ENCODE measurements around the gene CARD19. TPM values are rescaled to one million over a fixed set of nuclear protein-coding genes. Genes with fewer than 3 reads are reported as not detected.
A peak's percentile ranks its signal among the peaks of the same experiment; 100 is the strongest.

CARD19 gene
- total and polyA plus RNA-seq, 7 experiments from 2014 or later = 43.0 to 90.0 (median 59.2) TPM

GRCh38 chr9:93128011-93128714 is 32.1 kb downstream of the CARD19 start:
- peaks cover 0 to 19% (median 13%) of the 10 kb centered on the region in 3 experiments for H3K36me3 ChIP-seq (ENCODE audit: control insufficient read depth in 2 of 3, insufficient read depth in 3 of 3, low read length in 3 of 3)

GRCh38 chr9:93128715-93129224 is 32.8 kb downstream of the CARD19 start:
- Mint-ChIP-seq H3K4me1 (peaks cover 56 to 88% (median 70%) of the 10 kb centered on the region in 7 donors), H3K36me3 (peaks cover 0 to 8% (median 0%) of the 10 kb centered on the region in 5 donors), H3K4me3 (peak overlapping the region in 5 of 10 donors; percentile 4 to 65 (median 12)), H3K27me3 (no peaks in the 10 kb centered on the region), H3K27ac (peak overlapping the region; percentile 41 to 93 (median 82)), H3K9me3 (no peaks in the 10 kb centered on the region)
- no peaks in the 10 kb centered on the region for H3K9me3 ChIP-seq (ENCODE audit: control insufficient read depth in 2 of 3, low read length in 3 of 3)
- POLR2A ChIA-PET = interaction anchor here (0.5 to 1.3 kb wide), 4 partner anchors 9 to 14 kb away, joined by 3 to 5 read pairs (median 3); no protein-coding TSS in a partner anchor
- H3K27me3 ChIP-seq (ENCODE audit: control insufficient read depth in 2 of 2, insufficient read depth in 2 of 2, low read length in 2 of 2) = no peaks in the 10 kb centered on the region
- peaks cover 37 to 73% of the 10 kb centered on the region in 2 donors for H3K4me1 ChIP-seq (ENCODE audit: control insufficient read depth in 2 of 2, insufficient read depth in 2 of 2, low read length in 2 of 2)
- no peak overlapping the region for H3K27ac ChIP-seq (ENCODE audit: low read depth, low read length)
- intact Hi-C loops (cut with micrococcal nuclease) = no loop called here
- no peak overlapping the region for H3K4me3 ChIP-seq (ENCODE audit: low read length)
- H3K36me3 ChIP-seq (ENCODE audit: control insufficient read depth in 2 of 3, insufficient read depth in 3 of 3, low read length in 3 of 3) = peaks cover 0 to 16% (median 13%) of the 10 kb centered on the region in 3 experiments
- DNase-seq (no peak), ATAC-seq (no peak)
- CTCF ChIA-PET = no interaction called here

More at GRCh38 chr9:93128011-93128714, 32.1 kb downstream of the CARD19 start:
- Mint-ChIP-seq H3K27me3 (no peaks in the 10 kb centered on the region), H3K4me3 (peak overlapping the region in 5 of 10 donors; percentile 10 to 76 (median 21)), H3K9me3 (no peaks in the 10 kb centered on the region), H3K27ac (peak overlapping the region; percentile 41 to 93 (median 82)), H3K36me3 (peaks cover 0 to 12% (median 0%) of the 10 kb centered on the region in 5 donors), H3K4me1 (peaks cover 55 to 86% (median 68%) of the 10 kb centered on the region in 7 donors)
- H3K9me3 ChIP-seq (ENCODE audit: control insufficient read depth in 2 of 3, low read length in 3 of 3) = no peaks in the 10 kb centered on the region
- peak overlapping the region; percentile 48 for H3K27ac ChIP-seq (ENCODE audit: low read depth, low read length)
- intact Hi-C loops (cut with micrococcal nuclease) = no loop called here
- H3K4me3 ChIP-seq (ENCODE audit: low read length) = no peak overlapping the region
- H3K4me1 ChIP-seq (ENCODE audit: control insufficient read depth in 2 of 2, insufficient read depth in 2 of 2, low read length in 2 of 2) = peaks cover 36 to 73% of the 10 kb centered on the region in 2 donors
- H3K27me3 ChIP-seq (ENCODE audit: control insufficient read depth in 2 of 2, insufficient read depth in 2 of 2, low read length in 2 of 2) = no peaks in the 10 kb centered on the region
- POLR2A ChIA-PET = interaction anchor here (0.5 to 1.3 kb wide), 3 partner anchors 10 to 14 kb away, joined by 3 to 5 read pairs (median 3); no protein-coding TSS in a partner anchor
- no peak for DNase-seq
- no peak for ATAC-seq
- CTCF ChIA-PET = interaction anchor here (1.1 kb wide), 1 partner anchor 174 kb away, joined by 4 read pairs; no protein-coding TSS in a partner anchor

- peak overlapping the region in 1 of 10 donors; percentile 19 for H3K4me3 Mint-ChIP-seq
- Histone ChIP-seq H3K36me3 (ENCODE audit: control insufficient read depth in 2 of 3, insufficient read depth in 3 of 3, low read length in 3 of 3) (peaks cover 0 to 16% (median 13%) of the 10 kb centered on the region in 3 experiments), H3K4me3 (ENCODE audit: low read length) (no peak overlapping the region), H3K9me3 (ENCODE audit: control insufficient read depth in 2 of 3, low read length in 3 of 3) (no peaks in the 10 kb centered on the region), H3K4me1 (ENCODE audit: control insufficient read depth in 2 of 2, insufficient read depth in 2 of 2, low read length in 2 of 2) (peaks cover 37 to 73% of the 10 kb centered on the region in 2 donors), H3K27me3 (ENCODE audit: control insufficient read depth in 2 of 2, insufficient read depth in 2 of 2, low read length in 2 of 2) (no peaks in the 10 kb centered on the region), H3K27ac (ENCODE audit: low read depth, low read length) (peak overlapping the region; percentile 8)
- ATAC-seq (no peak), DNase-seq (no peak)
- intact Hi-C loops (cut with micrococcal nuclease) = no loop called here
- no peaks in the 10 kb centered on the region for H3K27me3 Mint-ChIP-seq
- ChIA-PET CTCF (no interaction called here), POLR2A (interaction anchor here (0.7 to 1.3 kb wide), 4 partner anchors 9 to 13 kb away, joined by 3 read pairs; no protein-coding TSS in a partner anchor)
- H3K4me1 Mint-ChIP-seq = peaks cover 56 to 85% (median 70%) of the 10 kb centered on the region in 7 donors
- peak overlapping the region; percentile 14 to 92 (median 62) for H3K27ac Mint-ChIP-seq
- H3K9me3 Mint-ChIP-seq = no peaks in the 10 kb centered on the region
- H3K36me3 Mint-ChIP-seq = peaks cover 0 to 7% (median 0%) of the 10 kb centered on the region in 5 donors
Measured at GRCh38 chr9:93129286-93129685, 33.3 kb downstream of the CARD19 start.

- ChIA-PET POLR2A (interaction anchor here (1.0 to 2.3 kb wide), 4 partner anchors 9 to 19 kb away, joined by 3 to 10 read pairs (median 3); no protein-coding TSS in a partner anchor), CTCF (interaction anchor here (0.9 kb wide), 1 partner anchor 10 kb away, joined by 3 read pairs; no protein-coding TSS in a partner anchor)
- no peak for ATAC-seq
- peak overlapping the region in 8 of 10 donors; percentile 2 to 90 (median 58) for H3K4me3 Mint-ChIP-seq
- H3K27me3 Mint-ChIP-seq = no peaks in the 10 kb centered on the region
- intact Hi-C loops (cut with micrococcal nuclease) = loop anchor here (5.0 to 10.0 kb wide), 2 partner anchors 322 to 325 kb away; partner anchors contain the start of genes FAM120A (in 2 of the 2) and FAM120AOS (in 2 of the 2)
- Histone ChIP-seq H3K9me3 (ENCODE audit: control insufficient read depth in 2 of 3, low read length in 3 of 3) (no peaks in the 10 kb centered on the region), H3K27me3 (ENCODE audit: control insufficient read depth in 2 of 2, insufficient read depth in 2 of 2, low read length in 2 of 2) (no peaks in the 10 kb centered on the region), H3K4me1 (ENCODE audit: control insufficient read depth in 2 of 2, insufficient read depth in 2 of 2, low read length in 2 of 2) (peaks cover 41 to 73% of the 10 kb centered on the region in 2 donors), H3K4me3 (ENCODE audit: low read length) (no peak overlapping the region), H3K27ac (ENCODE audit: low read depth, low read length) (peak overlapping the region; percentile 29), H3K36me3 (ENCODE audit: control insufficient read depth in 2 of 3, insufficient read depth in 3 of 3, low read length in 3 of 3) (peaks cover 0 to 9% (median 9%) of the 10 kb centered on the region in 3 experiments)
- peak overlapping the region; percentile 9 to 98 (median 85) for H3K27ac Mint-ChIP-seq
- DNase-seq = no peak
- peaks cover 0 to 3% (median 0%) of the 10 kb centered on the region in 5 donors for H3K36me3 Mint-ChIP-seq
- peaks cover 60 to 88% (median 72%) of the 10 kb centered on the region in 7 donors for H3K4me1 Mint-ChIP-seq
- no peaks in the 10 kb centered on the region for H3K9me3 Mint-ChIP-seq
Measured at GRCh38 chr9:93129691-93130500, 33.9 kb downstream of the CARD19 start.

- DNase-seq = no peak
- Histone ChIP-seq H3K4me3 (ENCODE audit: low read length) (no peak overlapping the region), H3K9me3 (ENCODE audit: control insufficient read depth in 2 of 3, low read length in 3 of 3) (no peaks in the 10 kb centered on the region), H3K27ac (ENCODE audit: low read depth, low read length) (peak overlapping the region; percentile 29), H3K36me3 (ENCODE audit: control insufficient read depth in 2 of 3, insufficient read depth in 3 of 3, low read length in 3 of 3) (peaks cover 0 to 5% (median 0%) of the 10 kb centered on the region in 3 experiments), H3K4me1 (ENCODE audit: control insufficient read depth in 2 of 2, insufficient read depth in 2 of 2, low read length in 2 of 2) (peaks cover 40 to 68% of the 10 kb centered on the region in 2 donors), H3K27me3 (ENCODE audit: control insufficient read depth in 2 of 2, insufficient read depth in 2 of 2, low read length in 2 of 2) (no peaks in the 10 kb centered on the region)
- ATAC-seq = no peak
- Mint-ChIP-seq H3K4me3 (peak overlapping the region in 8 of 10 donors; percentile 4 to 91 (median 89)), H3K9me3 (no peaks in the 10 kb centered on the region), H3K27ac (peak overlapping the region in 7 of 9 donors; percentile 52 to 98 (median 85)), H3K27me3 (no peaks in the 10 kb centered on the region), H3K4me1 (peaks cover 57 to 85% (median 68%) of the 10 kb centered on the region in 7 donors), H3K36me3 (peaks cover 0 to 3% (median 0%) of the 10 kb centered on the region in 5 donors)
- intact Hi-C loops (cut with micrococcal nuclease) = loop anchor here (5.0 to 10.0 kb wide), 2 partner anchors 321 to 324 kb away; partner anchors contain the start of genes FAM120A (in 2 of the 2) and FAM120AOS (in 2 of the 2)
- CTCF ChIA-PET = interaction anchor here (0.6 to 1.0 kb wide), 2 partner anchors 22 to 40 kb away, joined by 4 read pairs; no protein-coding TSS in a partner anchor
- POLR2A ChIA-PET = interaction anchor here (0.6 to 2.3 kb wide), 7 partner anchors 11 to 161 kb away, joined by 3 to 10 read pairs (median 3); no protein-coding TSS in a partner anchor
Measured at GRCh38 chr9:93130861-93131481, 35.0 kb downstream of the CARD19 start.

All from naive thymus-derived CD4-positive, alpha-beta T cell (primary cell).